ENCODE results near the gene HTR2B.

- no peak for TF ChIP-seq CTCF (IDR thresholded peaks at IDR 0.05 in 8 of 11, conservative IDR thresholded peaks at IDR 0.05 in 3 of 11)
- TF ChIP-seq POLR2A (IDR thresholded peaks at IDR 0.05): no peak
These were observed 47.2 kb upstream of the HTR2B start for GRCh38 chr2:231172025-231172424.

Data from spleen (tissue), 7 donors.